ENCODE data around the gene TMEM223.
"Not testable (repeated sequence)": the region's sequence is repeated elsewhere in the genome, so short reads cannot be mapped to it uniquely, and the experiment has no call there.

The TMEM223 gene, protein sequence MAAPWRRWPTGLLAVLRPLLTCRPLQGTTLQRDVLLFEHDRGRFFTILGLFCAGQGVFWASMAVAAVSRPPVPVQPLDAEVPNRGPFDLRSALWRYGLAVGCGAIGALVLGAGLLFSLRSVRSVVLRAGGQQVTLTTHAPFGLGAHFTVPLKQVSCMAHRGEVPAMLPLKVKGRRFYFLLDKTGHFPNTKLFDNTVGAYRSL

GRCh38 chr11:62791501-62792201, at the start of gene TMEM223:
Gene TMEM223 (minus strand): TSS chr11:62792006. CDS start chr11:62791994, 12 bp downstream.
- peak; percentile 87 for DNase-seq

GRCh38 chr11:62840721-62841360, 49.0 kb upstream of the TMEM223 start:
- DNase-seq: peak; percentile 86

DNA sequence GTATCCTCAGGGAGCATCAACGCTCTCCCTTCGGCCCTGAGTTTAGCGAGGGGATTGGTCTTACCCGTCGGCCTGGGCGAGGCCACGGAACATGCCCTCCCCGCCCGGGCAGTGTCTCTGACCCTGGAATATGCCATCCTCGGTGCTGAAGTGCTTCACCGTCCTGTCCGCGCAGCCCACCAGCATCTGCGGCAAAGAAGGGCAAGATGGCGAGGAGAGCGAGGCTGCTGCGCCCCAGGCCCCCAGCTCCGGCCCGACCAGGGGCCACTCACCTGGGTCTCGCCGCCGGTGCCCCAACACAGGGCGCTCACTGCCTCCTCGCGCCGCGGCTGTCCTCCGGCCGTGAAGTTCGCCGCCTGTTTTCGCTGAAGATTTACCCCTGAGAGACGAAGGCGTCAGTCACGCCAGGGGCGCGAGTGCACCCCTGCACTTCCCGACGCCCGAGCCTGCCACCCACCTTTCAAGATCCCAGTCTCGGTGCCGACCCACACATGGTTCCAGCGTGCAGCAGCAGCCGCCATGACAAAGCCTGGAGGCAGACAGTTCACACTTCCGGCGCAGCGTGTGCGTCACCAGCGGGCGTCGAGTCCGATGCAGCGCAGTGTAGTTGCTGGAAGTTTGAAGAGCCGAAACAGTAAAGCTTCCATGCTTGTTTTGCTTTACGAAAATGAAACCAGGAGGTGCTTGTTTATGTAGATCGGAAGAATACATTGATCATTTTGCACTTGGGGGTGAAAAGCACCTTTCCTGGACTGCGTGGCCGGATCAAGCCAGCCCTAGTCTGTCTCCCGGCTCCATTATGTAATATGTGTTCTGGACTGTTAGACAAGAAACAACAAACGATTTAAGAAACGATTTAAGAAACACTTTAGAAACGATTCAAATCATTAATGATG, 47.5 kb upstream of the TMEM223 start, which contains the start of gene WDR74:
TSS of gene WDR74 (minus strand) at position 541 of the 896 bp plus-strand sequence. CDS start at position 521, 20 bp downstream.
- DNase-seq: peak; percentile 94

DNA sequence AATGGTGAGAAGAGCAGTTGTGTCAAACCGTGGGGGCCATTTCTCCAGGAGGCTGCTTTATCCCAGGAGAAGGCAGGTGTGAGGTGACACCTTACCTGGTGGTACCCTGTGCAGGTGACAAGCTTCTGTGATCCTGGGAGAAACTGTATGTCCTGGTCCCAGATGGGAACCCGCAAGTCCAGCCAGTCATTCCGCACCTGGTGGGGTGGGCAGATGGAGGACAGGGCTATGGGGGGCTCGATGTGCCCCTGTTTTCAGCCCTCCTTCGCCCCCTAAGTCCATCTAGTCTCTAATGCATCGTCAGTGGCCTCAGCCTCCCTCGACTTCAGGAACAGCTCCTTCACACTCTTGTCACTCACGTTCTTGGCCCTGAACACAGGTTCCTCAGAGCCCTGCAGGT, 43.5 kb upstream of the TMEM223 start:
- no peak for DNase-seq

GRCh38 chr11:62832336-62833234, 40.8 kb upstream of the TMEM223 start, which contains the start of gene TEX54:
Gene TEX54 (minus strand): TSS chr11:62832841.
- DNase-seq: no peak

GRCh38 chr11:62831520-62832335, 39.9 kb upstream of the TMEM223 start, which contains the start of gene STX5:
Gene STX5 (minus strand): TSS chr11:62832051. CDS start chr11:62831243, 808 bp downstream.
- peak; percentile 98 for DNase-seq

DNA sequence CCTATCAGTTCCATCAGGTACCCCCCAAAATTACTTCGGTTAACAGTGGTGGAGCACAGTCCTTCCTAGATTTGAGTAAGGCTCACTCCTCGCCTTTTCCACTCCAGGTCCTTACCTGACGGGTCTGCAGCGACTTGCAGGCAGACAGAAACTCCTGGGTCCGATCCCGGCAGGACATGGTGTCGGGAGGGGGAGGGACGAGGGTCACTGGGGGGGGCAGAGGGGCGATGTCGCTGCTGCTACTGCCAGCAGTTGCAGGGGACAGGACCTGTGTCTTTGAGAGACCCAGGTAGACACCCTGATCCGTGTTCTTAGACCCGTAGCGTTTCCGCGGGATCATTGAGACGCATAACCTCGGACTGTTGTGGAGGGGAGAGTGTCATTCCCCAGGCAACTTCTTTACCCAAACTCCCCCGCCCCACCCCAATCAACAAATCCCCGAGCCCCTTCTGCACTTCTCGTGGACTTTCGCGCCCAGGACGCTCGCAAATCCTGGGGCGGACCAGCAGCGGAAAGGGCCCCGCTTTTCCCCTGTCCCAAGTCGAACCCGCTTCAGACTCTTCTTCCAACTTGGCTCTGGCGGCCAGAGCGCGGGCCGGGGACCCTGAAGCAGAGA, 39.2 kb upstream of the TMEM223 start:
- DNase-seq: peak; percentile 26

DNA sequence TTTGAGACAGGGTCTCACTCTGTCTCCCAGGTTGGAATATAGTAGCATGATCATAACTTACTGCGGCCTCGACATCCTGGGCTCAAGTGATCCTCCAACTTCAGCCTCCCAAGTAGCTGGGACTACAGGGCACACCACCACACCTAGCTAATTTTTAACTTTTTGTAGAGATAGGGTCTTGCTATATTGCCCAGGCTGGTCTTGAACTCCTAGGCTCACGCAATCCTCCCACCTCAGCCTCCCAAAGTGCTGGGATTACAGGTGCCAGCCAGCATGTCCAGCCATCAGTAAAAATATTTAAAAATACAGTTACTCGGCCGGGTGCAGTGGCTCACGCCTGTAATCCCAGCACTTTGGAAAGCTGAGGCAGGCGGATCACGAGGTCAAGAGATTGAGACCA, 36.3 kb upstream of the TMEM223 start:
- DNase-seq: not testable (repeated sequence)

DNA sequence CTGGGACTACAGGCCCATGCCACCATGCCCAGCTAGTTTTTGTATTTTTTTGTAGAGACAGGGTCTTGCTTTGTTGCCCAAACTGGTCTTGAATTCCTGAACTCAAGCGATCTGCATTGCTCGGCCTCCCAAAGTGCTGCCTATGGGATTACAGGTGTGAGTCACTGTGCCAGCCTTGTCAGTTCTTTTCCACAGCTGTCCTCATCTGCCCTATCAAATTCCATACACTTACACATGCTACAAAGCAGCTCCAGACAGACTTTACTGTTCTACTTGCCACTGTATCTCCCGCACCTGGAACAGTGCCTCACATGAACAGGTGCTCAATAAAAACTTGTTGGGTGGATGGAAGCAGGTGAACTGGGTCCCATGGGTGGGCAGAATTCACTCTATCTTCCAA, 31.9 kb upstream of the TMEM223 start:
- no peak for DNase-seq

- no peak for DNase-seq
Measured at GRCh38 chr11:62817129-62817528, 25.3 kb upstream of the TMEM223 start.

GRCh38 chr11:62816557-62816956, 24.8 kb upstream of the TMEM223 start:
- DNase-seq: peak; percentile 63

- DNase-seq: no peak
Measured at GRCh38 chr11:62811659-62812058, 19.9 kb upstream of the TMEM223 start.

- no peak for DNase-seq
Measured at GRCh38 chr11:62810748-62811147, 18.9 kb upstream of the TMEM223 start.

- DNase-seq: peak; percentile 70
Measured at GRCh38 chr11:62806611-62807121, 14.9 kb upstream of the TMEM223 start.

- DNase-seq: peak; percentile 26
Measured at GRCh38 chr11:62805961-62806441, 14.2 kb upstream of the TMEM223 start.

- DNase-seq: peak; percentile 94
Measured at GRCh38 chr11:62805076-62805892, 13.5 kb upstream of the TMEM223 start, which contains the start of gene NXF1. Gene NXF1 (minus strand): TSS chr11:62805440. CDS start chr11:62805356, 84 bp downstream.

- DNase-seq: no peak
Measured at GRCh38 chr11:62804310-62805075, 12.7 kb upstream of the TMEM223 start.

DNA sequence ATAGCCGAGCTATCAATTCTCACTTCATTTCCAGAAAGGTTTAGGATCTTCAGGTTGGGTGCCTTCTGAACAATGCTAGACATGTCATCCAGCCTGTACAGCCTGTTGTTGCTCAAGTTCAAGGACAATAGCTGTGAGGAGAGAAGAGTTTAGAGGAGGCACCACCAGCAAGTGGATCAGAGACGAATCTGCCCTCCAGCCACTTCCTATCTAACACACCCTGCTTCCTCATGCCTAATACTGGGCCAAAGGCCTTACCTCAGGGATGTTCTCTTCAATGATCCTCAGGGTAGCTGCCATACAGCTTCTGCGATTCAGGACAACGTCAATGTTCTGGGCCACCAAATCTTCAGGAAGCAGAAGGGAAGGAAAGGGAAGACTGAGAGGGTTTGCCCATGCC, 9.3 kb upstream of the TMEM223 start:
- no peak for DNase-seq

Measured in CD4-positive, alpha-beta T cell treated with Interleukin-15 for 1 hour (primary cell).